Measurements from ENCODE around the gene CCDC77. TPM values are rescaled to one million over a fixed set of nuclear protein-coding genes. Genes with fewer than 3 reads are reported as not detected.

The CCDC77 gene
- total RNA-seq, 4 donors from 2014 or later, result 10.2 to 20.3 (median 12.3) TPM

DNA sequence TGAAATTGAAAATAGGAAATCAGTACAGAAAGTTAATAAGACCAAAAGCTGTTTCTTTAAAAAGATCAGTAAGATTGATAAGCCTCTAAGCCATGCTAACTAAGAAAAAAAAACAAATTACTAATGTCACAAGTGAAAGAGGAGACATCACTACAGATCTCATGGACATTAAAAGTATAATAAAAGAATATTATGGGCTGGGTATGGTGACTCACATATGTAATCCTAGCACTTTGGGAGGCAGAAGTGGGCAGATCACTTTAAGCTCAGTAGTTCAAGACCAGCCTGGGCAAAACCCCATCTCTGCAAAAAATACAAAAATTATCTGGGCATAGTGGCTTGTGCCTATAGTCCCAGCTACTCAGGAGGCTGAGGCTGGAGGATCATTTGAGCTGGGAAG lies 88.8 kb downstream of the CCDC77 start:
- DNase-seq, result no peak
- Histone ChIP-seq H3K9me3 (no peaks in the 10 kb centered on the region), H3K4me1 (no peaks in the 10 kb centered on the region), H3K27ac (no peak overlapping the region), H3K4me3 (replicated peaks in 1 of 3) (no peak overlapping the region), H3K27me3 (no peaks in the 10 kb centered on the region), H3K36me3 (no peaks in the 10 kb centered on the region)
- intact Hi-C loops (cut with DNase I), result no loop called here
- no peak for TF ChIP-seq POLR2A (IDR thresholded peaks at IDR 0.05)
- TF ChIP-seq, protein P1, sequence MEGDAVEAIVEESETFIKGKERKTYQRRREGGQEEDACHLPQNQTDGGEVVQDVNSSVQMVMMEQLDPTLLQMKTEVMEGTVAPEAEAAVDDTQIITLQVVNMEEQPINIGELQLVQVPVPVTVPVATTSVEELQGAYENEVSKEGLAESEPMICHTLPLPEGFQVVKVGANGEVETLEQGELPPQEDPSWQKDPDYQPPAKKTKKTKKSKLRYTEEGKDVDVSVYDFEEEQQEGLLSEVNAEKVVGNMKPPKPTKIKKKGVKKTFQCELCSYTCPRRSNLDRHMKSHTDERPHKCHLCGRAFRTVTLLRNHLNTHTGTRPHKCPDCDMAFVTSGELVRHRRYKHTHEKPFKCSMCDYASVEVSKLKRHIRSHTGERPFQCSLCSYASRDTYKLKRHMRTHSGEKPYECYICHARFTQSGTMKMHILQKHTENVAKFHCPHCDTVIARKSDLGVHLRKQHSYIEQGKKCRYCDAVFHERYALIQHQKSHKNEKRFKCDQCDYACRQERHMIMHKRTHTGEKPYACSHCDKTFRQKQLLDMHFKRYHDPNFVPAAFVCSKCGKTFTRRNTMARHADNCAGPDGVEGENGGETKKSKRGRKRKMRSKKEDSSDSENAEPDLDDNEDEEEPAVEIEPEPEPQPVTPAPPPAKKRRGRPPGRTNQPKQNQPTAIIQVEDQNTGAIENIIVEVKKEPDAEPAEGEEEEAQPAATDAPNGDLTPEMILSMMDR (IDR thresholded peaks at IDR 0.05), result no peak

Other genes with a start within 250 kb of the CCDC77 start
- 10 to 100 TPM in 3 of 4 donors, 1 to 10 TPM in 1; 9.4 to 27.7 (median 18.3) TPM for gene SLC6A12, start 187.5 kb upstream of the CCDC77 start, total RNA-seq
- gene SLC6A13, start 138.8 kb upstream of the CCDC77 start, total RNA-seq, result 10 to 100 TPM in 1 of 4 donors, 1 to 10 TPM in 3; 5.0 to 24.9 (median 8.8) TPM
- 10 to 100 TPM; 52.1 to 72.3 (median 66.2) TPM for gene KDM5A, start 12.3 kb upstream of the CCDC77 start, total RNA-seq
- gene B4GALNT3, start 58.3 kb downstream of the CCDC77 start, total RNA-seq, result 1 to 10 TPM; 3.9 to 6.6 (median 5.6) TPM

Data from thyroid gland (tissue), 4 donors.